ENCODE results near the gene PRKAR1B. TPM values are rescaled to one million over a fixed set of nuclear protein-coding genes. Genes with fewer than 3 reads are reported as not detected.

PRKAR1B gene
- total RNA-seq, 1 experiment from 2014 or later = 43.3 TPM

DNA sequence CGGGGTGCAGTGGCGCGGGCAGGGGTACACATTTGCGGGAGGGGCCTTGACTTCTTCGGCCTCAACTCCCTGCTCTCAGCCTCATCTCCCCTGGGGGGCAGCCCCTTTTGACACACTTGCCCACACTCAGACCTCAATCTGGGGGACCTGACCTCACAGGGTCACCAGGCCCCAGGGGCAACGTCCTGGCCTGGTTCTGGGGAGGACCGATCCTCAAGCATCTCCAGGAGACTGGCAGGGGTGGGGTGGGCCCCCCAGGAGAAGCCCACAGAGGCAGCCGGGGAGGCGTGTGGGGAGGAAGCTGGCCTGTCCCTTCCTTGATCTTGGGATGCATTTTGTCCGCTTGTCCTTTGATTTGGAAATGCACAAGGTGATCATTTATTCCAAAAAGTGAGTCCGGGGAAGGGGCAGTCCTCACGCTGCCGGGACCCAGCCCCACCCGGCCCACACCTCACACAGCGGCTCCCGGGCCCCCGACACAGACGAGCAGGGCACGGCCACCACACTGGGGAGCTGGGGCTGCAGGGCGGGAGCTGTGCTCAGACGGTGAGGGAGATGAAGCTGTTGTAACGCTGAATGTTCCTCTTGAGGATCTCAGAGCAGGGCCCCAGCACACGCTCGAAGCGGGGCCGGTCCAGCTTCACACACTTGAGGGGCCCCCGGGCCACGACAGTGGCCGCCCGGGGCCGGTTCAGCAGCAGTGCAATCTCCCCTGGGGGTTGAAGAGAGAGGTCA is 177.0 kb downstream of the PRKAR1B start:
- no peak overlapping the region; the same call in 1 of the 2 replicates for H3K14ac ChIP-seq (ENCODE audit: insufficient read depth, low read length)
- H3K79me2 ChIP-seq (ENCODE audit: insufficient read depth, low read length) = no peaks in the 10 kb centered on the region
- H3K4me2 ChIP-seq (ENCODE audit: insufficient read depth, insufficient read length, low read length) = no peak overlapping the region
- WGBS (ENCODE audit: extremely low coverage, insufficient read length, low lambda C conversion rate) = no CpG with 5 or more reads among the region's 31 CpGs
- no peak overlapping the region for H2AK5ac ChIP-seq (ENCODE audit: insufficient read length, low read length)
- no peaks in the 10 kb centered on the region for H3K79me1 ChIP-seq (ENCODE audit: insufficient read depth, low read depth, low read length, poor library complexity, severe bottlenecking)
- H3K23ac ChIP-seq (ENCODE audit: insufficient read length, low read depth, low read length) = no peak overlapping the region
- Mint-ChIP-seq H3K36me3 (ENCODE audit: insufficient read depth in 1 of 3, low read depth in 3 of 3) (peaks cover 0 to 4% (median 0%) of the 10 kb centered on the region in 3 experiments; a peak in 2 of 7 replicates), H3K27me3 (ENCODE audit: low read depth) (no peaks in the 10 kb centered on the region), H3K9me3 (no peaks in the 10 kb centered on the region), H3K27ac (no peak overlapping the region), H3K4me3 (no peak overlapping the region), H3K4me1 (no peaks in the 10 kb centered on the region)
- H3K4me1 ChIP-seq (ENCODE audit: insufficient read depth, low read length) = no peaks in the 10 kb centered on the region
- H2BK15ac ChIP-seq (ENCODE audit: low read depth, low read length) = no peak overlapping the region
- TF ChIP-seq, protein P1, sequence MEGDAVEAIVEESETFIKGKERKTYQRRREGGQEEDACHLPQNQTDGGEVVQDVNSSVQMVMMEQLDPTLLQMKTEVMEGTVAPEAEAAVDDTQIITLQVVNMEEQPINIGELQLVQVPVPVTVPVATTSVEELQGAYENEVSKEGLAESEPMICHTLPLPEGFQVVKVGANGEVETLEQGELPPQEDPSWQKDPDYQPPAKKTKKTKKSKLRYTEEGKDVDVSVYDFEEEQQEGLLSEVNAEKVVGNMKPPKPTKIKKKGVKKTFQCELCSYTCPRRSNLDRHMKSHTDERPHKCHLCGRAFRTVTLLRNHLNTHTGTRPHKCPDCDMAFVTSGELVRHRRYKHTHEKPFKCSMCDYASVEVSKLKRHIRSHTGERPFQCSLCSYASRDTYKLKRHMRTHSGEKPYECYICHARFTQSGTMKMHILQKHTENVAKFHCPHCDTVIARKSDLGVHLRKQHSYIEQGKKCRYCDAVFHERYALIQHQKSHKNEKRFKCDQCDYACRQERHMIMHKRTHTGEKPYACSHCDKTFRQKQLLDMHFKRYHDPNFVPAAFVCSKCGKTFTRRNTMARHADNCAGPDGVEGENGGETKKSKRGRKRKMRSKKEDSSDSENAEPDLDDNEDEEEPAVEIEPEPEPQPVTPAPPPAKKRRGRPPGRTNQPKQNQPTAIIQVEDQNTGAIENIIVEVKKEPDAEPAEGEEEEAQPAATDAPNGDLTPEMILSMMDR (conservative IDR thresholded peaks at IDR 0.05) = no peak
- no peak overlapping the region for H3K4ac ChIP-seq (ENCODE audit: low read depth, low read length)
- H2BK12ac ChIP-seq (ENCODE audit: insufficient read length, low read depth, low read length) = no peak overlapping the region
- no peak overlapping the region for H3K56ac ChIP-seq (ENCODE audit: insufficient read length, low read depth, low read length)
- no peak overlapping the region for H4K91ac ChIP-seq (ENCODE audit: insufficient read length, low read depth, low read length)
- no peak overlapping the region for H3T11ph ChIP-seq (ENCODE audit: low read length)
- no peaks in the 10 kb centered on the region for H3K9me3 ChIP-seq (ENCODE audit: control insufficient read depth, low read depth, low read length)
- no peak overlapping the region for H2BK120ac ChIP-seq (ENCODE audit: low read depth, low read length, poor library complexity, severe bottlenecking)
- H3K18ac ChIP-seq (ENCODE audit: insufficient read length, low read depth, low read length) = no peak overlapping the region
- H2BK20ac ChIP-seq (ENCODE audit: low read depth, low read length, poor library complexity, severe bottlenecking) = no peak overlapping the region
- no peak overlapping the region for H4K5ac ChIP-seq (ENCODE audit: insufficient read length, low read depth, low read length)
- no peak overlapping the region for H2BK5ac ChIP-seq (ENCODE audit: insufficient read length, low read length)
- H3K23me2 ChIP-seq (ENCODE audit: insufficient read length, low read depth, low read length, poor library complexity, severe bottlenecking) = no peaks in the 10 kb centered on the region
- no peak for DNase-seq
- no peak overlapping the region for H3K9ac ChIP-seq (ENCODE audit: extremely low read depth, insufficient read length, low read length)
- no peak overlapping the region for H3K27ac ChIP-seq (ENCODE audit: insufficient read length, low read depth, low read length)
- H4K20me1 ChIP-seq (ENCODE audit: control insufficient read depth, insufficient read depth, insufficient read length) = no peaks in the 10 kb centered on the region
- no peaks in the 10 kb centered on the region for H3K27me3 ChIP-seq (ENCODE audit: insufficient read depth, low read length)
- no peak overlapping the region for H4K8ac ChIP-seq (replicated peaks; ENCODE audit: insufficient read length, low read depth, low read length)
- H2AFZ ChIP-seq (ENCODE audit: low read length) = no peak overlapping the region
